Hepatocyte (in vitro differentiated cells): Measurements from ENCODE around the gene FAF2.

Experiments
- CTCF ChIP-seq: fragments of 200-600 bp; sonication (generic); IDR thresholded peaks from 2 replicates; pipeline ENCODE4 v1.5.1; 2016; ENCODE audit warnings: antibody characterized with exemption, mild to moderate bottlenecking; ENCODE audit not compliant: poor library complexity
- EZH2 ChIP-seq: fragments of 200-600 bp; sonication (generic); IDR thresholded peaks from 2 replicates; pipeline ENCODE4 v1.6.1; 2016; ENCODE audit warnings: antibody characterized with exemption, mild to moderate bottlenecking, borderline replicate concordance
- EZH2phosphoT487 ChIP-seq: fragments of 200-600 bp; sonication (generic); IDR thresholded peaks from one replicate; pipeline ENCODE4 v1.6.1; 2018; ENCODE audit warnings: antibody characterized with exemption, mild to moderate bottlenecking, low read depth, moderate library complexity; ENCODE audit not compliant: unreplicated experiment, severe bottlenecking

GRCh38 chr5:176409765-176410164 lies 38.4 kb upstream of the FAF2 start:
- TF ChIP-seq CTCF (no peak), EZH2 (no peak), EZH2phosphoT487 (no peak)
